ENCODE measurements around the gene PDC. TPM values are rescaled to one million over a fixed set of nuclear protein-coding genes. Genes with fewer than 3 reads are reported as not detected.

The PDC gene
- total RNA-seq, 1 experiment from 2014 or later = not detected

DNA sequence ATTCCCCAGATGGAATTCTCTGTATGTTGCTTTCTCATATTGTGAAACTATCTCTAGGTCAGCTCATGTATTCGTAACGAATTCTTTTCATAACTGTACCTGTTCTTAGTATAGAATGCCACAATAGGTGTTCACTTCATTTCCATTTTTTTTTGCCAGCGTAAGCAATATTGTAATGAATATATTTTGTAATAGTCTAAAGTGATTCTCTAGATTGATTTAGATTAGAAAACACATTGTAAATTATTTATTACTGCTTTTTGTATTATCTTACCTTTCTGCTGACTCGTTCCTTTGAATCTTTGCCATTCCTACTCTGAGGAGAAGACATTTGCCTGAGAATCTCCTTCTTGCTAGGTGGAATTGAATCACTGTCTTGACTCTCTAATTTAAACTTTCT lies 14.8 kb downstream of the PDC start:
- H3K36me3 ChIP-seq (ENCODE audit: control insufficient read depth, insufficient read depth, low read length) = no peaks in the 10 kb centered on the region
- in situ Hi-C loops (cut with HindIII; ENCODE audit: low pct_unique_long_range_greater_than_20kb, low sequenced_read_pairs) = no loop called here
- CTCF ChIA-PET = no interaction called here
- BruUV-seq (replicated peaks) = no TSS peak
- ATAC-seq (no peak), DNase-seq (ENCODE audit: low read depth, low spot score) (no peak)
- POLR2A ChIA-PET = no interaction called here
- H3K27me3 ChIP-seq (ENCODE audit: control insufficient read depth, insufficient read depth, low read length) = no peaks in the 10 kb centered on the region
- H3K27ac ChIP-seq (ENCODE audit: low read length) = no peak overlapping the region
- no peak overlapping the region for H3K4me3 ChIP-seq (ENCODE audit: low read depth in 2 of 2, low read length in 2 of 2)
- intact Hi-C loops (cut with micrococcal nuclease; ENCODE audit: unreplicated experiment) = no loop called here
- H3K4me1 ChIP-seq (ENCODE audit: control insufficient read depth, insufficient read depth, low read length) = no peaks in the 10 kb centered on the region
- H3K9me3 ChIP-seq (ENCODE audit: control insufficient read depth, insufficient read depth, low read depth, low read length) = no peaks in the 10 kb centered on the region
- TF ChIP-seq CTCF (IDR thresholded peaks at IDR 0.05) (no peak), REST (IDR thresholded peaks at IDR 0.05; ENCODE audit: insufficient read depth in 1 of 2, low read depth in 2 of 2, low read length in 1 of 2) (no peak), POLR2AphosphoS5 (IDR thresholded peaks at IDR 0.05; ENCODE audit: low read depth, low read length) (no peak), SIN3A (IDR thresholded peaks at IDR 0.05; ENCODE audit: borderline replicate concordance, insufficient read depth, low read depth, low read length) (no peak), TCF7L2 (IDR thresholded peaks at IDR 0.05; ENCODE audit: low read depth, low read length) (no peak)

DNA sequence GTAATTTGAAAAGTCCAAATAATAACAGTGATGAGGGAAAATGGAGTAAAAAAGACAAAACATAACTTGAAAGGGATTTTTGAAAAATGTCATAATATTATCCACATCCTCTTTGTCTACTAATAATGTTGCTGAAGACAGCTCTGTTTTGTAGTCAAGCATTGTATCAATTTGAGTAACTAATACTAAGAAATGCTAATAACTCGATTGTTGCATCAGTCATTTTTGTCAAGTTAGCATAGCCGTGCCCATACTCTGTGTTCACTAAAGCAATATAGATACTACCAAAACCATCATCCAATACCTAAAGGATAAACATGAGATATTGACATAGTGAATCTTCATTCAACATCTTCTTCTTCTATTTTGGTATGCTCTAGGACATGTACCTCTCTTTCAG lies 17.3 kb downstream of the PDC start:
- ATAC-seq (no peak), DNase-seq (ENCODE audit: low read depth, low spot score) (no peak)
- Histone ChIP-seq H3K27ac (ENCODE audit: low read length) (no peak overlapping the region), H3K27me3 (ENCODE audit: control insufficient read depth, insufficient read depth, low read length) (no peaks in the 10 kb centered on the region), H3K36me3 (ENCODE audit: control insufficient read depth, insufficient read depth, low read length) (no peaks in the 10 kb centered on the region), H3K4me1 (ENCODE audit: control insufficient read depth, insufficient read depth, low read length) (no peaks in the 10 kb centered on the region), H3K4me3 (ENCODE audit: low read depth in 2 of 2, low read length in 2 of 2) (no peak overlapping the region), H3K9me3 (ENCODE audit: control insufficient read depth, insufficient read depth, low read depth, low read length) (no peaks in the 10 kb centered on the region)
- ChIA-PET POLR2A (no interaction called here), CTCF (no interaction called here)
- TF ChIP-seq REST (IDR thresholded peaks at IDR 0.05; ENCODE audit: insufficient read depth in 1 of 2, low read depth in 2 of 2, low read length in 1 of 2) (no peak), CTCF (IDR thresholded peaks at IDR 0.05) (no peak), POLR2AphosphoS5 (IDR thresholded peaks at IDR 0.05; ENCODE audit: low read depth, low read length) (no peak), TCF7L2 (IDR thresholded peaks at IDR 0.05; ENCODE audit: low read depth, low read length) (no peak), SIN3A (IDR thresholded peaks at IDR 0.05; ENCODE audit: borderline replicate concordance, insufficient read depth, low read depth, low read length) (no peak)
- BruUV-seq (replicated peaks) = no TSS peak
- intact Hi-C loops (cut with micrococcal nuclease; ENCODE audit: unreplicated experiment) (no loop called here), in situ Hi-C loops (cut with HindIII; ENCODE audit: low pct_unique_long_range_greater_than_20kb, low sequenced_read_pairs) (no loop called here)

Measured in Panc1 (cell line).